K562 (cell line): ENCODE measurements around the gene SHTN1. TPM values are rescaled to one million over a fixed set of nuclear protein-coding genes. Genes with fewer than 3 reads are reported as not detected.

ENCODE experiments used
- CBFB ChIP-seq: sonication (generic); formaldehyde crosslinking; IDR thresholded peaks from 2 replicates; pipeline ENCODE4 v1.4.0; 2020; ENCODE audit warnings: mild to moderate bottlenecking, missing genetic modification reagents
- KLF6 ChIP-seq: fragments of 250-450 bp; sonication (Bioruptor Pico); IDR thresholded peaks from 2 replicates; pipeline ENCODE4 v1.4.0; 2020; ENCODE audit warnings: mild to moderate bottlenecking, moderate library complexity, borderline replicate concordance
- MTA2 ChIP-seq: fragments of 450-650 bp; IDR thresholded peaks from 2 replicates; pipeline ENCODE4 v1.6.1; 2016; ENCODE audit warnings: low read depth
- TEAD1 ChIP-seq, 2 experiments: fragments of 450-650 bp in 1 of 2; sonication (generic) in 1 of 2; formaldehyde crosslinking; IDR thresholded peaks; 2 replicates each; pipeline versions ENCODE4 v1.4.0 to v1.8.0; 2020 to 2022; ENCODE audit warnings: mild to moderate bottlenecking in 2 of 2, missing genetic modification reagents in 1 of 2
- polyA plus RNA-seq, 8 experiments: library from polyadenylated mRNA; depleted of rRNA in 4 of 8; stranded (reverse) in 5 of 8; unstranded in 3 of 8; fragments of >200 nt; fragmentation: Nextera tagmentation in 2 of 8; fragmentation: Illumina TruSeq in 1 of 8; extraction: Ambion mirVana in 2 of 8; extraction: Trizol in 1 of 8; gene quantifications; 2 replicates each; pipeline versions ENCODE4 v1.2.1 to v1.2.3, GENCODE V29; 2011 to 2014; ENCODE audit warnings: inconsistent platforms in 1 of 8, missing spikeins in 1 of 8
- total RNA-seq, 7 experiments: library from RNA; depleted of rRNA in 6 of 7; stranded (reverse); fragments of >200 nt in 6 of 7; fragmentation: Illumina TruSeq in 2 of 7; extraction: Trizol in 2 of 7; gene quantifications; 2 replicates each; pipeline versions ENCODE4 v1.2.1 to v1.2.3, GENCODE V29; 2011 to 2021; ENCODE audit warnings: low replicate concordance in 1 of 7
- TF ChIP-seq, protein P1 (sequence below): fragments of 450-650 bp; IDR thresholded peaks from 2 replicates; pipeline ENCODE4 v1.6.1; 2016; ENCODE audit warnings: mild to moderate bottlenecking, moderate library complexity
- TF ChIP-seq, protein P2 (sequence below): sonication (generic); formaldehyde crosslinking; IDR thresholded peaks from 2 replicates; pipeline ENCODE4 v1.8.0; 2022; ENCODE audit warnings: mild to moderate bottlenecking, missing genetic modification reagents, borderline replicate concordance
- TF ChIP-seq, protein P3 (sequence below): fragments of 450-650 bp; IDR thresholded peaks from 2 replicates; pipeline ENCODE4 v1.7.0; 2016; ENCODE audit warnings: borderline replicate concordance
- TF ChIP-seq, protein P4 (sequence below), 2 experiments: fragments of 450-650 bp; IDR thresholded peaks; 2 replicates each; pipeline ENCODE4 v1.6.1; 2016

SHTN1 gene
- total and polyA plus RNA-seq, 9 of the 15 experiments (the other 6 are each of a cell fraction or from before 2014, with no cell fraction given), result 5.4 to 21.3 (median 13.3) TPM

DNA sequence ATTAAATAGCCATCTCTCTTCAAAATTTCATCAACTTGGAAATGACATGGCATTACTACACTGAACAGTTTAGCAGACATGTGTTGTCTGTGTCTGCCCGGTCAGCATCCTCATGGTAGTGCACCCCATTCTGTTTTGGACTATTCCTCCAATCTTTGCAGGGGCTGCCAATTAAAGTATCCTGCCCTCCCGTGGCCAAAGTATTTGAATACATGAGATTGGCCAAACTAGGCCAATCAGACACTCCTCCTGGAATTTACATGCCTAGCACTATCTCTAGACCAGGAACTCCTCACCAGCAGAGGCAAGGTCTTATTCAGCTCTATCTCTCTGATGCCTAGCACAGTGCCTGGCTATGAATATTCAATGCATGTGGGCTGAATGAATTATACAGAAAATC is 4.4 kb downstream of the SHTN1 start (continued):
- TF ChIP-seq, protein P1, sequence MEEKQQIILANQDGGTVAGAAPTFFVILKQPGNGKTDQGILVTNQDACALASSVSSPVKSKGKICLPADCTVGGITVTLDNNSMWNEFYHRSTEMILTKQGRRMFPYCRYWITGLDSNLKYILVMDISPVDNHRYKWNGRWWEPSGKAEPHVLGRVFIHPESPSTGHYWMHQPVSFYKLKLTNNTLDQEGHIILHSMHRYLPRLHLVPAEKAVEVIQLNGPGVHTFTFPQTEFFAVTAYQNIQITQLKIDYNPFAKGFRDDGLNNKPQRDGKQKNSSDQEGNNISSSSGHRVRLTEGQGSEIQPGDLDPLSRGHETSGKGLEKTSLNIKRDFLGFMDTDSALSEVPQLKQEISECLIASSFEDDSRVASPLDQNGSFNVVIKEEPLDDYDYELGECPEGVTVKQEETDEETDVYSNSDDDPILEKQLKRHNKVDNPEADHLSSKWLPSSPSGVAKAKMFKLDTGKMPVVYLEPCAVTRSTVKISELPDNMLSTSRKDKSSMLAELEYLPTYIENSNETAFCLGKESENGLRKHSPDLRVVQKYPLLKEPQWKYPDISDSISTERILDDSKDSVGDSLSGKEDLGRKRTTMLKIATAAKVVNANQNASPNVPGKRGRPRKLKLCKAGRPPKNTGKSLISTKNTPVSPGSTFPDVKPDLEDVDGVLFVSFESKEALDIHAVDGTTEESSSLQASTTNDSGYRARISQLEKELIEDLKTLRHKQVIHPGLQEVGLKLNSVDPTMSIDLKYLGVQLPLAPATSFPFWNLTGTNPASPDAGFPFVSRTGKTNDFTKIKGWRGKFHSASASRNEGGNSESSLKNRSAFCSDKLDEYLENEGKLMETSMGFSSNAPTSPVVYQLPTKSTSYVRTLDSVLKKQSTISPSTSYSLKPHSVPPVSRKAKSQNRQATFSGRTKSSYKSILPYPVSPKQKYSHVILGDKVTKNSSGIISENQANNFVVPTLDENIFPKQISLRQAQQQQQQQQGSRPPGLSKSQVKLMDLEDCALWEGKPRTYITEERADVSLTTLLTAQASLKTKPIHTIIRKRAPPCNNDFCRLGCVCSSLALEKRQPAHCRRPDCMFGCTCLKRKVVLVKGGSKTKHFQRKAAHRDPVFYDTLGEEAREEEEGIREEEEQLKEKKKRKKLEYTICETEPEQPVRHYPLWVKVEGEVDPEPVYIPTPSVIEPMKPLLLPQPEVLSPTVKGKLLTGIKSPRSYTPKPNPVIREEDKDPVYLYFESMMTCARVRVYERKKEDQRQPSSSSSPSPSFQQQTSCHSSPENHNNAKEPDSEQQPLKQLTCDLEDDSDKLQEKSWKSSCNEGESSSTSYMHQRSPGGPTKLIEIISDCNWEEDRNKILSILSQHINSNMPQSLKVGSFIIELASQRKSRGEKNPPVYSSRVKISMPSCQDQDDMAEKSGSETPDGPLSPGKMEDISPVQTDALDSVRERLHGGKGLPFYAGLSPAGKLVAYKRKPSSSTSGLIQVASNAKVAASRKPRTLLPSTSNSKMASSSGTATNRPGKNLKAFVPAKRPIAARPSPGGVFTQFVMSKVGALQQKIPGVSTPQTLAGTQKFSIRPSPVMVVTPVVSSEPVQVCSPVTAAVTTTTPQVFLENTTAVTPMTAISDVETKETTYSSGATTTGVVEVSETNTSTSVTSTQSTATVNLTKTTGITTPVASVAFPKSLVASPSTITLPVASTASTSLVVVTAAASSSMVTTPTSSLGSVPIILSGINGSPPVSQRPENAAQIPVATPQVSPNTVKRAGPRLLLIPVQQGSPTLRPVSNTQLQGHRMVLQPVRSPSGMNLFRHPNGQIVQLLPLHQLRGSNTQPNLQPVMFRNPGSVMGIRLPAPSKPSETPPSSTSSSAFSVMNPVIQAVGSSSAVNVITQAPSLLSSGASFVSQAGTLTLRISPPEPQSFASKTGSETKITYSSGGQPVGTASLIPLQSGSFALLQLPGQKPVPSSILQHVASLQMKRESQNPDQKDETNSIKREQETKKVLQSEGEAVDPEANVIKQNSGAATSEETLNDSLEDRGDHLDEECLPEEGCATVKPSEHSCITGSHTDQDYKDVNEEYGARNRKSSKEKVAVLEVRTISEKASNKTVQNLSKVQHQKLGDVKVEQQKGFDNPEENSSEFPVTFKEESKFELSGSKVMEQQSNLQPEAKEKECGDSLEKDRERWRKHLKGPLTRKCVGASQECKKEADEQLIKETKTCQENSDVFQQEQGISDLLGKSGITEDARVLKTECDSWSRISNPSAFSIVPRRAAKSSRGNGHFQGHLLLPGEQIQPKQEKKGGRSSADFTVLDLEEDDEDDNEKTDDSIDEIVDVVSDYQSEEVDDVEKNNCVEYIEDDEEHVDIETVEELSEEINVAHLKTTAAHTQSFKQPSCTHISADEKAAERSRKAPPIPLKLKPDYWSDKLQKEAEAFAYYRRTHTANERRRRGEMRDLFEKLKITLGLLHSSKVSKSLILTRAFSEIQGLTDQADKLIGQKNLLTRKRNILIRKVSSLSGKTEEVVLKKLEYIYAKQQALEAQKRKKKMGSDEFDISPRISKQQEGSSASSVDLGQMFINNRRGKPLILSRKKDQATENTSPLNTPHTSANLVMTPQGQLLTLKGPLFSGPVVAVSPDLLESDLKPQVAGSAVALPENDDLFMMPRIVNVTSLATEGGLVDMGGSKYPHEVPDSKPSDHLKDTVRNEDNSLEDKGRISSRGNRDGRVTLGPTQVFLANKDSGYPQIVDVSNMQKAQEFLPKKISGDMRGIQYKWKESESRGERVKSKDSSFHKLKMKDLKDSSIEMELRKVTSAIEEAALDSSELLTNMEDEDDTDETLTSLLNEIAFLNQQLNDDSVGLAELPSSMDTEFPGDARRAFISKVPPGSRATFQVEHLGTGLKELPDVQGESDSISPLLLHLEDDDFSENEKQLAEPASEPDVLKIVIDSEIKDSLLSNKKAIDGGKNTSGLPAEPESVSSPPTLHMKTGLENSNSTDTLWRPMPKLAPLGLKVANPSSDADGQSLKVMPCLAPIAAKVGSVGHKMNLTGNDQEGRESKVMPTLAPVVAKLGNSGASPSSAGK, result no peak
- TF ChIP-seq KLF6 (no peak), CBFB (CRISPR knock-in tag) (no peak), TEAD1 (CRISPR knock-in tag; IDR thresholded peaks at IDR 0.05) (no peak), MTA2 (no peak)
- TF ChIP-seq, protein P2, sequence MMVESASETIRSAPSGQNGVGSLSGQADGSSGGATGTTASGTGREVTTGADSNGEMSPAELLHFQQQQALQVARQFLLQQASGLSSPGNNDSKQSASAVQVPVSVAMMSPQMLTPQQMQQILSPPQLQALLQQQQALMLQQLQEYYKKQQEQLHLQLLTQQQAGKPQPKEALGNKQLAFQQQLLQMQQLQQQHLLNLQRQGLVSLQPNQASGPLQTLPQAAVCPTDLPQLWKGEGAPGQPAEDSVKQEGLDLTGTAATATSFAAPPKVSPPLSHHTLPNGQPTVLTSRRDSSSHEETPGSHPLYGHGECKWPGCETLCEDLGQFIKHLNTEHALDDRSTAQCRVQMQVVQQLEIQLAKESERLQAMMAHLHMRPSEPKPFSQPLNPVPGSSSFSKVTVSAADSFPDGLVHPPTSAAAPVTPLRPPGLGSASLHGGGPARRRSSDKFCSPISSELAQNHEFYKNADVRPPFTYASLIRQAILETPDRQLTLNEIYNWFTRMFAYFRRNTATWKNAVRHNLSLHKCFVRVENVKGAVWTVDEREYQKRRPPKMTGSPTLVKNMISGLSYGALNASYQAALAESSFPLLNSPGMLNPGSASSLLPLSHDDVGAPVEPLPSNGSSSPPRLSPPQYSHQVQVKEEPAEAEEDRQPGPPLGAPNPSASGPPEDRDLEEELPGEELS, result no peak
- TF ChIP-seq, protein P3, sequence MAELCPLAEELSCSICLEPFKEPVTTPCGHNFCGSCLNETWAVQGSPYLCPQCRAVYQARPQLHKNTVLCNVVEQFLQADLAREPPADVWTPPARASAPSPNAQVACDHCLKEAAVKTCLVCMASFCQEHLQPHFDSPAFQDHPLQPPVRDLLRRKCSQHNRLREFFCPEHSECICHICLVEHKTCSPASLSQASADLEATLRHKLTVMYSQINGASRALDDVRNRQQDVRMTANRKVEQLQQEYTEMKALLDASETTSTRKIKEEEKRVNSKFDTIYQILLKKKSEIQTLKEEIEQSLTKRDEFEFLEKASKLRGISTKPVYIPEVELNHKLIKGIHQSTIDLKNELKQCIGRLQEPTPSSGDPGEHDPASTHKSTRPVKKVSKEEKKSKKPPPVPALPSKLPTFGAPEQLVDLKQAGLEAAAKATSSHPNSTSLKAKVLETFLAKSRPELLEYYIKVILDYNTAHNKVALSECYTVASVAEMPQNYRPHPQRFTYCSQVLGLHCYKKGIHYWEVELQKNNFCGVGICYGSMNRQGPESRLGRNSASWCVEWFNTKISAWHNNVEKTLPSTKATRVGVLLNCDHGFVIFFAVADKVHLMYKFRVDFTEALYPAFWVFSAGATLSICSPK, result no peak
- TF ChIP-seq, protein P4, sequence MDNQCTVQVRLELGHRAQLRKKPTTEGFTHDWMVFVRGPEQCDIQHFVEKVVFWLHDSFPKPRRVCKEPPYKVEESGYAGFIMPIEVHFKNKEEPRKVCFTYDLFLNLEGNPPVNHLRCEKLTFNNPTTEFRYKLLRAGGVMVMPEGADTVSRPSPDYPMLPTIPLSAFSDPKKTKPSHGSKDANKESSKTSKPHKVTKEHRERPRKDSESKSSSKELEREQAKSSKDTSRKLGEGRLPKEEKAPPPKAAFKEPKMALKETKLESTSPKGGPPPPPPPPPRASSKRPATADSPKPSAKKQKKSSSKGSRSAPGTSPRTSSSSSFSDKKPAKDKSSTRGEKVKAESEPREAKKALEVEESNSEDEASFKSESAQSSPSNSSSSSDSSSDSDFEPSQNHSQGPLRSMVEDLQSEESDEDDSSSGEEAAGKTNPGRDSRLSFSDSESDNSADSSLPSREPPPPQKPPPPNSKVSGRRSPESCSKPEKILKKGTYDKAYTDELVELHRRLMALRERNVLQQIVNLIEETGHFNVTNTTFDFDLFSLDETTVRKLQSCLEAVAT (IDR thresholded peaks at IDR 0.05), result no peak
